Endodermal cell (in vitro differentiated cells): Measurements from ENCODE around the gene LIX1L. TPM values are rescaled to one million over a fixed set of nuclear protein-coding genes. Genes with fewer than 3 reads are reported as not detected.

Experiments used
- DNase-seq: peaks from one replicate; pipeline ENCODE4 v3.0.0-alpha.2; 2017
- H3K27ac ChIP-seq: 2 replicates; pipeline ENCODE4 v1.5.1; 2013; ENCODE audit warnings: mild to moderate bottlenecking, low read depth, low read length, moderate library complexity
- H3K27me3 ChIP-seq: 2 replicates; pipeline ENCODE4 v1.6.1; 2013; ENCODE audit warnings: mild to moderate bottlenecking, low read length, moderate library complexity; ENCODE audit not compliant: insufficient read depth, control insufficient read depth, poor library complexity, severe bottlenecking
- H3K36me3 ChIP-seq: 2 replicates; pipeline ENCODE4 v1.7.0; 2013; ENCODE audit warnings: mild to moderate bottlenecking, low read length, moderate library complexity; ENCODE audit not compliant: control insufficient read depth, insufficient read depth
- H3K4me1 ChIP-seq: one replicate; pipeline ENCODE4 v1.7.0; 2013; ENCODE audit warnings: low read length; ENCODE audit not compliant: control insufficient read depth, insufficient read depth
- H3K4me3 ChIP-seq: 2 replicates; pipeline ENCODE4 v1.5.1; 2013; ENCODE audit warnings: mild to moderate bottlenecking, low read length, moderate library complexity
- H3K9ac ChIP-seq: 2 replicates; pipeline ENCODE4 v1.6.1; 2013; ENCODE audit warnings: mild to moderate bottlenecking, low read length, moderate library complexity; ENCODE audit not compliant: poor library complexity, severe bottlenecking; ENCODE audit errors: extremely low read depth
- H3K9me3 ChIP-seq: 2 replicates; pipeline ENCODE4 v1.6.1; 2013; ENCODE audit warnings: mild to moderate bottlenecking, low read length, moderate library complexity; ENCODE audit not compliant: control insufficient read depth
- H3K27ac Mint-ChIP-seq: 2 replicates; pipeline ENCODE4 v1.8.0; 2020; ENCODE audit warnings: mixed read lengths
- H3K27me3 Mint-ChIP-seq: 2 replicates; pipeline ENCODE4 v1.8.0; 2021; ENCODE audit warnings: mild to moderate bottlenecking, mixed read lengths; ENCODE audit not compliant: insufficient read depth
- H3K36me3 Mint-ChIP-seq: 2 replicates; pipeline ENCODE4 v1.8.0; 2020; ENCODE audit warnings: low read depth, mixed read lengths
- H3K4me1 Mint-ChIP-seq: 2 replicates; pipeline ENCODE4 v1.8.0; 2020; ENCODE audit warnings: mixed read lengths
- H3K4me3 Mint-ChIP-seq: 2 replicates; pipeline ENCODE4 v1.8.0; 2020; ENCODE audit warnings: mild to moderate bottlenecking, moderate library complexity, mixed read lengths
- H3K9me3 Mint-ChIP-seq: 2 replicates; pipeline ENCODE4 v1.8.0; 2020; ENCODE audit warnings: mild to moderate bottlenecking, mixed read lengths
- WGBS, 2 experiments: methylation state at CpG; one replicate each; pipeline versions ENCODE4 v1.1.5 to v1.1.7; 2013; ENCODE audit warnings: missing lambda C conversion rate in 2 of 2, mixed read lengths in 1 of 2; ENCODE audit not compliant: insufficient coverage in 1 of 2, insufficient read length in 1 of 2; 5-methylcytosine and 5-hydroxymethylcytosine counted together
- total RNA-seq, 2 donors: library from RNA; stranded (reverse); fragmentation: NEBNext Ultra II Directional in 1 of 2; extraction: Animal tissue kit (Norgen Biotek cat#: 25700) in 1 of 2; gene quantifications; 2 replicates in 1 of 2; 3 replicates in 1 of 2; pipeline ENCODE4 v1.2.1, GENCODE V29; 2021
- TF ChIP-seq, protein P1 (sequence below): fragments of 200-600 bp; sonication (generic); conservative IDR thresholded peaks from 2 replicates; pipeline ENCODE4 v1.5.0; 2021; ENCODE audit warnings: antibody characterized with exemption, mild to moderate bottlenecking

The LIX1L gene
- total RNA-seq, 2 donors from 2014 or later, result 16.6 to 21.3 TPM

GRCh38 chr1:145959957-145960467, 2.2 kb upstream of the LIX1L start:
- WGBS, 2 experiments, result 17% methylated on average over 12 of the region's 12 CpGs; no CpG with 5 or more reads in 1 of the 2 experiments
- H3K36me3 Mint-ChIP-seq, result no peaks in the 10 kb centered on the region
- no peaks in the 10 kb centered on the region for H3K9me3 Mint-ChIP-seq
- peak overlapping the region; percentile 86 for H3K4me3 ChIP-seq
- TF ChIP-seq, protein P1, sequence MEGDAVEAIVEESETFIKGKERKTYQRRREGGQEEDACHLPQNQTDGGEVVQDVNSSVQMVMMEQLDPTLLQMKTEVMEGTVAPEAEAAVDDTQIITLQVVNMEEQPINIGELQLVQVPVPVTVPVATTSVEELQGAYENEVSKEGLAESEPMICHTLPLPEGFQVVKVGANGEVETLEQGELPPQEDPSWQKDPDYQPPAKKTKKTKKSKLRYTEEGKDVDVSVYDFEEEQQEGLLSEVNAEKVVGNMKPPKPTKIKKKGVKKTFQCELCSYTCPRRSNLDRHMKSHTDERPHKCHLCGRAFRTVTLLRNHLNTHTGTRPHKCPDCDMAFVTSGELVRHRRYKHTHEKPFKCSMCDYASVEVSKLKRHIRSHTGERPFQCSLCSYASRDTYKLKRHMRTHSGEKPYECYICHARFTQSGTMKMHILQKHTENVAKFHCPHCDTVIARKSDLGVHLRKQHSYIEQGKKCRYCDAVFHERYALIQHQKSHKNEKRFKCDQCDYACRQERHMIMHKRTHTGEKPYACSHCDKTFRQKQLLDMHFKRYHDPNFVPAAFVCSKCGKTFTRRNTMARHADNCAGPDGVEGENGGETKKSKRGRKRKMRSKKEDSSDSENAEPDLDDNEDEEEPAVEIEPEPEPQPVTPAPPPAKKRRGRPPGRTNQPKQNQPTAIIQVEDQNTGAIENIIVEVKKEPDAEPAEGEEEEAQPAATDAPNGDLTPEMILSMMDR, result no peak
- H3K27me3 ChIP-seq, result peaks cover 37% of the 10 kb centered on the region
- no peak overlapping the region for H3K27ac ChIP-seq
- no peak for DNase-seq
- H3K27me3 Mint-ChIP-seq, result peaks cover 72% of the 10 kb centered on the region
- peaks cover 6% of the 10 kb centered on the region for H3K4me1 ChIP-seq
- peaks cover 48% of the 10 kb centered on the region for H3K4me1 Mint-ChIP-seq
- peak overlapping the region; percentile 81 for H3K4me3 Mint-ChIP-seq
- H3K36me3 ChIP-seq, result no peaks in the 10 kb centered on the region
- no peak overlapping the region for H3K27ac Mint-ChIP-seq
- no peaks in the 10 kb centered on the region for H3K9me3 ChIP-seq
- no peak overlapping the region for H3K9ac ChIP-seq

GRCh38 chr1:145959333-145959732, 1.5 kb upstream of the LIX1L start:
- H3K9me3 Mint-ChIP-seq, result no peaks in the 10 kb centered on the region
- H3K36me3 Mint-ChIP-seq, result no peaks in the 10 kb centered on the region
- no peaks in the 10 kb centered on the region for H3K9me3 ChIP-seq
- peaks cover 50% of the 10 kb centered on the region for H3K4me1 Mint-ChIP-seq
- TF ChIP-seq, protein P1, result no peak
- H3K27me3 ChIP-seq, result peaks cover 37% of the 10 kb centered on the region
- H3K27me3 Mint-ChIP-seq, result peaks cover 73% of the 10 kb centered on the region
- H3K4me3 ChIP-seq, result no peak overlapping the region
- no peak overlapping the region for H3K27ac Mint-ChIP-seq
- H3K9ac ChIP-seq, result no peak overlapping the region
- H3K4me1 ChIP-seq, result peaks cover 9% of the 10 kb centered on the region
- no peak for DNase-seq
- H3K36me3 ChIP-seq, result no peaks in the 10 kb centered on the region
- peak overlapping the region; percentile 81 for H3K4me3 Mint-ChIP-seq
- H3K27ac ChIP-seq, result no peak overlapping the region

- peaks cover 12% of the 10 kb centered on the region for H3K4me1 ChIP-seq
- no peak overlapping the region for H3K27ac ChIP-seq
- no peaks in the 10 kb centered on the region for H3K9me3 ChIP-seq
- H3K36me3 ChIP-seq, result no peaks in the 10 kb centered on the region
- Mint-ChIP-seq H3K27ac (no peak overlapping the region), H3K36me3 (no peaks in the 10 kb centered on the region), H3K27me3 (peaks cover 73% of the 10 kb centered on the region), H3K9me3 (no peaks in the 10 kb centered on the region), H3K4me1 (peaks cover 46% of the 10 kb centered on the region), H3K4me3 (no peak overlapping the region)
- no peak overlapping the region for H3K4me3 ChIP-seq
- peaks cover 37% of the 10 kb centered on the region for H3K27me3 ChIP-seq
- DNase-seq, result no peak
- H3K9ac ChIP-seq, result no peak overlapping the region
- TF ChIP-seq, protein P1, result no peak
These were observed 917 bp upstream of the LIX1L start for GRCh38 chr1:145958734-145959133.
